ENCODE measurements around the gene BRF1.

Gene BRF1

GRCh38 chr14:105171004-105171673, 129.7 kb downstream of the BRF1 start:
- DNase-seq (ENCODE audit: low spot score), result no peak

- DNase-seq (ENCODE audit: low spot score), result no peak
These were observed 130.8 kb downstream of the BRF1 start for GRCh38 chr14:105169776-105170655.

GRCh38 chr14:105168979-105169507, 131.8 kb downstream of the BRF1 start:
- DNase-seq (ENCODE audit: low spot score), result no peak

- no peak for DNase-seq (ENCODE audit: low spot score)
These were observed 132.3 kb downstream of the BRF1 start, which contains the start of gene JAG2 for GRCh38 chr14:105168496-105168978. JAG2 (minus strand) TSS chr14:105168776; CDS start chr14:105168420, 356 bp downstream.

- DNase-seq (ENCODE audit: low spot score), result no peak
These were observed 132.7 kb downstream of the BRF1 start for GRCh38 chr14:105168093-105168420.

GRCh38 chr14:105167303-105168092, 133.3 kb downstream of the BRF1 start:
- DNase-seq (ENCODE audit: low spot score), result no peak

GRCh38 chr14:105166571-105167302, 134.1 kb downstream of the BRF1 start:
- no peak for DNase-seq (ENCODE audit: low spot score)

GRCh38 chr14:105165761-105166485, 134.9 kb downstream of the BRF1 start:
- no peak for DNase-seq (ENCODE audit: low spot score)

GRCh38 chr14:105165134-105165704, 135.6 kb downstream of the BRF1 start:
- DNase-seq (ENCODE audit: low spot score), result no peak

GRCh38 chr14:105163040-105163742, 137.6 kb downstream of the BRF1 start:
- DNase-seq (ENCODE audit: low spot score), result no peak

GRCh38 chr14:105162669-105162979, 138.2 kb downstream of the BRF1 start:
- no peak for DNase-seq (ENCODE audit: low spot score)

GRCh38 chr14:105161964-105162668, 138.7 kb downstream of the BRF1 start:
- no peak for DNase-seq (ENCODE audit: low spot score)

GRCh38 chr14:105161309-105161708, 139.5 kb downstream of the BRF1 start:
- DNase-seq (ENCODE audit: low spot score), result no peak

GRCh38 chr14:105160776-105161175, 140.0 kb downstream of the BRF1 start:
- DNase-seq (ENCODE audit: low spot score), result no peak

GRCh38 chr14:105159344-105159743, 141.5 kb downstream of the BRF1 start:
- no peak for DNase-seq (ENCODE audit: low spot score)
